ENCODE data around the gene OR2T10.
"Not testable (repeated sequence)": the region's sequence is repeated elsewhere in the genome, so short reads cannot be mapped to it uniquely, and the experiment has no call there.

Gene OR2T10

GRCh38 chr1:248593226-248593625 is 4.3 kb downstream of the OR2T10 start:
- no peak for DNase-seq (ENCODE audit: low read depth)

GRCh38 chr1:248592655-248593054 is 4.8 kb downstream of the OR2T10 start:
- DNase-seq (ENCODE audit: low read depth), result no peak

- DNase-seq (ENCODE audit: low read depth), result no peak
Measured at GRCh38 chr1:248590055-248590454, 7.4 kb downstream of the OR2T10 start.

DNA sequence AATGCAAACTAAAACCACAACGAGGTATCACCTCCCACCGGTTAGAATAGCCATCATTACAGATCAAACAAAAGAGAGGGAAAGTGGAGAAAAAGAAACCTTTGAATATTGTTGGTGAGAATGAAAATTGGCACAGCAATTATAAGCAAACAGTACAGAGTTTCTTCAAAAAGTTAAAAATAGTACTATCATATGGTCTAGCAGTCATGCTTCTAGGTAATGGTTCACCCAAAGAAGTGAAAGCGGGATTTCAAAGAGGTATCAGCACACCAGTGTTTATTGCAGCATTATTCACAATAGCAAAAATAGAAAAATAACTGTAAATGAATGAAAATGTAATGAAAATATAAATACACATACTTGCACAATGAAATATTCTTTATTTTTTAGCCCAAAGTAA is 8.2 kb downstream of the OR2T10 start:
- DNase-seq (ENCODE audit: low read depth), result no peak

- DNase-seq (ENCODE audit: low read depth), result no peak
Measured at GRCh38 chr1:248585266-248585665, 12.2 kb downstream of the OR2T10 start.

DNA sequence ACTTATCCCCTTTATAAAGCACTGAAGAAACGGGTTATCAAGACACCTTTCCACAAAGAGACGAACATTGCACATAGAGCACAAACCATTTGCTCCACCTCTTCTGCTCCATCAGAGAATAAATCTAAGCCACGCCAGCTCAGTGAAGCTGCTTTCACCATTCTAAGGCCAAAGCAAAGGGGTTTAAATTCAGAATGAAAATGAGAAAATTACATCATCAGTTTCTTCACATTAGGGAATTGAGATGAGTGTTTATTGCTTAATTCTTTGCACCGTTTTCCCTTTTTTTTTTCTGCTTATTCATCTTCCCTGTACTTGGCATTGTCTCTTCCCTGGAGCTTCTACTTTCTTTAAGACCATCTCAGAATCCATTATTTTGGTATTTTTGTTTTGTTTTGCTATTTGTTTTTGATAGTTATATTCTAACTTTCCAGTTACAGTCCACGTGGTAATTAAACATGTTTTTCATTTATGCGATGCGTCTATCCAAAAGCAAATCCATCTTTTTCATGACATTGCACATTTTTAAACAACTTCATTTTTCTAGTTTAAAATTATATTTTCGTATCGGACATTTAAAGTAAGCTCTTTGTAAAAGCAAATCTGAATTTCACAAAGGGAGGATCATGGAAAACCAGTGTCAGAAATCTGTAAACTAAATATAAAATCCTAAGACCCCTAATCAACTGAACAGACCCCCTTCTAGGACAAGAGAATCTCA is 21.1 kb downstream of the OR2T10 start:
- DNase-seq (ENCODE audit: low read depth), result no peak

DNA sequence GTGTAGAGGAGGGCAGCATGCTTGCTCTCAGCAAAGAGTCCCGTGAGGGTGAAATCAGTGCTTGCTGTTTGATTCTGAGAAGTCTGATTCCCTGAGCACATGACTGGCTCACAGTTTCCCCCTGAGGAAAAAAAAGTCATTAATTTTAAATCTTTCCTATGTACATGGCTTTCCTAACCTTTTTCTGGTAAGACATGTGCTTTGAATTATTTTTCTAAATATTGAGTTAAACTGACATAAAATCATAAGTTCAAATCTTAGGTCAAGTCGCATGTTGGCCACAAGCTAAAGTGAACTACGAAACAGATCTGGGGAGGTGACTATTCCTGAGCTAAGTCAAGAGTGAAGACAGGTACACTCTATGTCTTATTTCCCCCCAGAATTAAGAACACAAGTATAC is 22.8 kb downstream of the OR2T10 start, which contains the start of gene OR2T34:
Gene OR2T34 (minus strand): TSS at position 101 of the 400 bp plus-strand sequence. CDS start 0 bp downstream, at position 101.
- not testable (repeated sequence) for DNase-seq (ENCODE audit: low read depth)

DNA sequence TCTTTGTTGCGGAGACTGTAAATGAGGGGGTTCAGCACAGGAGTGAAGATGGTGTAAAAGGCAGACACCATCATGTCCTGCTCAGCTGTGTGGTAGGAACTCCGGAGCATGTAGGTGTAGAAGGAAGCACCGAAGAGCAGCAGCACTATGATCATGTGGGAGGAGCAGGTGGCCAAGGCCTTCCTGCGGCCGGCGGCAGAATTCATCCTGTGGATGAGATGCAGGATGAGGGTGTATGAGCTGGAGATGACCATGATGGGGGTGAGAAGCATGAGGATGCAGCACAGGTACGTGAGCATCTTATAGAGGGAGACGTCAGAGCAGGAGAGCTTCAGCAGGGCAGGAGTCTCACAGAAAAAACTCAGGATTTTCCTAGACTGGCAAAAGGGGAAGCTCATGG is 23.6 kb downstream of the OR2T10 start:
- not testable (repeated sequence) for DNase-seq (ENCODE audit: low read depth)

DNA sequence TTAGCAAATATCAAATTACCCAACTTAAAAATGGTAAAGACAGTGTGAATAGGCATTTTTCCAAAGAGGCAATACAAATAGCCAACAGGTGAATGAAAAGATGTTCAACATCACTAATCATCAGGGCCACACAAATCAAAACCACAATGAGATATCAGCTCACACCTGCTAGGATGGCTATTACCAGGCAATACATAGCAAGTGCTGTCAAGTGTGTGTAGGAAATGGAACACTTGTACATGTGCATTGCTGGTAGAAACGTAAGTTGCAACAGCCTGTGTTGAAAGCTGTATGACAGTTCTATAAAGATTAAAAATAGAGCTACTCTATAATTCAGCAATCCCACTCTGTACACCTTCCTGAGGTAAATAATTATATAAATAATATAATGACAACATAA is 25.5 kb downstream of the OR2T10 start:
- DNase-seq (ENCODE audit: low read depth), result not testable (repeated sequence)

DNA sequence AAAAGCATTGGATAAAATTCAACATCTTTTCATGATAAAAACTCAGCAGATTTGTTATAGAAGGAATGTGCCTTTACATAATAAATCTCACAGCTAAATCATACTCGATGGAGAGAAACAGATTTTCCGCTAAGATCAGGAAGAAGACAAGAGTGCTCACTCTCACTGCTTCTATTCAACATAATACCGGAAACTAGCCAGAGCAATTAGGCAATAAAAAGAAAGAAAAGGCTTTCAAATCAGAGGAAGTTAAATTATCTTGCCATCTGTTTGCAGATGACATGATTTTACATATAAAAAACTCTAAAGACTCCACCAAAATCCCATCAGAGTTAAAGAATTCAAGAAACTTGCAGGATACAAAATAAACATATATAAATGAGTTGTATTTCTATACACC is 26.7 kb downstream of the OR2T10 start:
- not testable (repeated sequence) for DNase-seq (ENCODE audit: low read depth)

- not testable (repeated sequence) for DNase-seq (ENCODE audit: low read depth)
Measured at GRCh38 chr1:248569049-248569448, 28.5 kb downstream of the OR2T10 start.

DNA sequence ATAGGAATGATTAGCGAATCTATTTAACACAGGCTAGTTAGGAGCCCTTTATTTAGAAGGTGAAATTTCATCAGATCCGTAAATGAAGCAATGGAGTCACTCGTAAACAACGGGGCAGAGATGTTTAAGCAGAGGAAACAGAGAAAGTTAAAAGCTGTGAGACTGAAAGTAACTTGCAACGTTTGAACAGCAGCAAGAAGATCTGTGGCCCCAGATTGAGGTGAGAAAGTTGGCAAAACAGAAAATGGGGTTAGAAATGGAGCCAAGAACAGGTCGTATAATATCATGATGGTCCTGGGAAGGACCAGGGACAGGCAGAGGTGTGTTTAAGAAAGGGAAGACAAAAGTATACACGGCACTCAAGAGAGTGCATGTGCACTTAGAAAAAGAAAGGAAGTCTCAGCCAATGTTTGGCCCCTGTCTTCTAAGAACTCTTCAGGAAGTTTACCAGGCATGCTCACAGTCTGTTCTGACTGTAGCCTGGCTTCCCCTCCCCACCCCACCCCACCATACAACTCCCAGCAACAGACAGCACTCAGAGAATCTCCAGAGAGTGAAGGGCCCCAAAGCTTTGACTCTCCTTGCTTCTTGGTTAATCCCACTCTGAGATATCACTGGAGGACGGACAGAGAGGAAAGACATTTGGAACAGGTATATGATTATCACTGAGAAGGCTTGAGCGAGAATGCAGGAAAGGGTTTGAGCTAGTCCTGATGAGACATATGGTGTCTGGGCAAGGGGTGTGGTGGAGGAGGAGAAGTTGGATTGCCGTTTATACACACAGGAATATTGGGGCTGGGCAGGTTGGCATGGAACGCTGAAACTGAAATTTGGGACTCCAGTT is 31.7 kb downstream of the OR2T10 start:
- not testable (repeated sequence) for DNase-seq (ENCODE audit: low read depth)

DNA sequence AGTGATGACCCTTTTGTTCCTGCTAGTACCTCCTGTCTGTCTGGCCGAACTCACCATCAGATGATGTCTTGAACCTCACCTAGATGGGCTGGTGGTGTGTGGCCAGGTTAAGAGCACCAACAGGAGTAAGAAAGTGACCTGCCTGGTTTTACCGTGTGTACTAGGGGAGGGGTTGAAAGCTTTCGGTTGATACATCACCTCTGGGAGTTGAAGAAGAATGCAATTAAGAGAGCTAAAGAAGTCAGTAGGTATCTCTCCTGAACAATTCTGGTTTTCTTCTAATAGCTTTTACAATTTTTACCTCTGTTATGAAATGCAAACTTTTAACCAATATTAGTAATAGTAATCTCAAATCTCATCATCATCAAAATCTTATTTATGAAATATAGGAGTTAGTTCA is 34.8 kb downstream of the OR2T10 start, which contains the start of gene OR2T29:
Gene OR2T29 (minus strand): TSS at position 101 of the 400 bp plus-strand sequence. CDS start 3,281 bp downstream, outside the sequence.
- not testable (repeated sequence) for DNase-seq (ENCODE audit: low read depth)

- not testable (repeated sequence) for DNase-seq (ENCODE audit: low read depth)
Measured at GRCh38 chr1:248551027-248551426, 46.5 kb downstream of the OR2T10 start.

- not testable (repeated sequence) for DNase-seq (ENCODE audit: low read depth)
Measured at GRCh38 chr1:248547383-248547782, 50.1 kb downstream of the OR2T10 start.
